ENCODE measurements around the gene PDP2. TPM values are rescaled to one million over a fixed set of nuclear protein-coding genes. Genes with fewer than 3 reads are reported as not detected.

PDP2 gene
- total and polyA plus RNA-seq, 12 donors = 1.2 to 5.7 (median 3.5) TPM

- Histone ChIP-seq H3K4me3 (peak overlapping the region; percentile 35 to 59 (median 46)), H3K9me3 (no peaks in the 10 kb centered on the region), H3K4me1 (peaks cover 4 to 23% (median 12%) of the 10 kb centered on the region in 9 donors), H3K27ac (no peak overlapping the region), H3K27me3 (peaks cover 10 to 52% (median 39%) of the 10 kb centered on the region in 7 donors), H3K36me3 (no peaks in the 10 kb centered on the region)
- DNase-seq (no peak), ATAC-seq (peak in 4 of 8 donors; percentile 11 to 32 (median 21))
- intact Hi-C loops (cut with DNase I) = no loop called here
- TF ChIP-seq CTCF (IDR thresholded peaks at IDR 0.05) = no peak
- 15 to 21% methylated on average over 13 to 14 of the region's 14 CpGs for WGBS, 2 donors
Observed at GRCh38 chr16:66844009-66844341, 36.3 kb upstream of the PDP2 start.

- Histone ChIP-seq H3K27me3 (peaks cover 10 to 52% (median 39%) of the 10 kb centered on the region in 7 donors), H3K27ac (no peak within 1 kb of the TSS), H3K4me3 (peak within 1 kb of the TSS; percentile 35 to 59 (median 46)), H3K36me3 (no peaks in the 10 kb centered on the region), H3K9me3 (no peaks in the 10 kb centered on the region), H3K4me1 (peaks cover 4 to 23% (median 12%) of the 10 kb centered on the region in 9 donors)
- no peak for DNase-seq
- 1 to 2% methylated on average over 60 to 79 of the region's 79 CpGs for WGBS, 2 donors
- intact Hi-C loops (cut with DNase I) = no loop called here
- no peak for TF ChIP-seq CTCF (IDR thresholded peaks at IDR 0.05)
- peak in 3 of 8 donors; percentile 21 to 51 (median 31) for ATAC-seq
Observed at GRCh38 chr16:66844342-66845079, 35.8 kb upstream of the PDP2 start, which contains the start of gene CA7. Gene CA7, plus strand, starts transcription at chr16:66844414. Its CDS starts 74 bp downstream, at chr16:66844488.

GRCh38 chr16:66845080-66845410 lies 35.3 kb upstream of the PDP2 start:
- peaks cover 10 to 52% (median 39%) of the 10 kb centered on the region in 7 donors for H3K27me3 ChIP-seq
- WGBS, 2 donors = 12 to 14% methylated on average over 10 of the region's 10 CpGs
- H3K4me3 ChIP-seq = peak overlapping the region; percentile 35 to 59 (median 46)
- no peak for DNase-seq
- peak in 1 of 8 donors; percentile 19 for ATAC-seq
- intact Hi-C loops (cut with DNase I) = no loop called here
- H3K9me3 ChIP-seq = no peaks in the 10 kb centered on the region
- no peak overlapping the region for H3K27ac ChIP-seq
- no peak for TF ChIP-seq CTCF (IDR thresholded peaks at IDR 0.05)
- H3K4me1 ChIP-seq = peaks cover 4 to 23% (median 12%) of the 10 kb centered on the region in 9 donors
- no peaks in the 10 kb centered on the region for H3K36me3 ChIP-seq

GRCh38 chr16:66845791-66846221 lies 34.5 kb upstream of the PDP2 start:
- Histone ChIP-seq H3K4me1 (peaks cover 4 to 23% (median 12%) of the 10 kb centered on the region in 9 donors), H3K4me3 (no peak overlapping the region), H3K9me3 (no peaks in the 10 kb centered on the region), H3K27me3 (peaks cover 10 to 52% (median 39%) of the 10 kb centered on the region in 7 donors), H3K27ac (no peak overlapping the region), H3K36me3 (no peaks in the 10 kb centered on the region)
- intact Hi-C loops (cut with DNase I) = no loop called here
- DNase-seq (no peak), ATAC-seq (peak in 2 of 8 donors; percentile 38 to 54)
- no peak for TF ChIP-seq CTCF (IDR thresholded peaks at IDR 0.05)
- WGBS, 2 donors = 27% methylated on average over 9 of the region's 9 CpGs

Data from heart right ventricle (tissue), 16 donors.